ENCODE results near the gene CAPZA2.

CAPZA2 gene

DNA sequence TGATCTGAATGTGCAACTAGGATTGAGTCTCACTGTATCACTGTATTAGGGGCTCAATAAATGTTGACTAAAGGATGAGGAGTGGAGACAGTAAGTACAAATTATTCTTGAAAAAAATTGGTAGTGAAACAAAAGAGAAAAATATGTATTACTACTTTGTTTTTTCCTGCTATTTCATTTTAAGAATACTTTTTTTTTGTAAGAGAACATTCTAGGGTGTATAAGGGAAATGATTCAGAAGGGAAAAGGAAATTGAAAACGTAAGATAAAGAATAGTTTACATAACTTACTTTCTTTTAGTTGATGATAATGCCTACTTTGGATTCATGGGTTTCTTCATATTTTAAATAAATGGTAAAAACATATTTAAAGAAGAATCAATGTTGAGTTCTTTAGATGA lies 9.6 kb downstream of the CAPZA2 start:
- no peak overlapping the region for H3K9ac ChIP-seq
- peaks cover 65% of the 10 kb centered on the region for H4K20me1 ChIP-seq (ENCODE audit: insufficient read depth)
- H3K79me2 ChIP-seq (ENCODE audit: insufficient read depth, low read depth) = peaks cover 100% of the 10 kb centered on the region
- no peaks in the 10 kb centered on the region for H3K27me3 ChIP-seq (ENCODE audit: insufficient read depth, low read depth)
- peaks cover under 1% of the 10 kb centered on the region for H3K4me1 ChIP-seq (ENCODE audit: low read depth, poor library complexity, severe bottlenecking)
- H3K4me3 ChIP-seq (IDR thresholded peaks at IDR 0.05; ENCODE audit: insufficient read depth, low read depth, low read length) = no peak overlapping the region
- no peak overlapping the region for H3K4me2 ChIP-seq
- no peak overlapping the region for H3K27ac ChIP-seq
- TF ChIP-seq, protein P1, sequence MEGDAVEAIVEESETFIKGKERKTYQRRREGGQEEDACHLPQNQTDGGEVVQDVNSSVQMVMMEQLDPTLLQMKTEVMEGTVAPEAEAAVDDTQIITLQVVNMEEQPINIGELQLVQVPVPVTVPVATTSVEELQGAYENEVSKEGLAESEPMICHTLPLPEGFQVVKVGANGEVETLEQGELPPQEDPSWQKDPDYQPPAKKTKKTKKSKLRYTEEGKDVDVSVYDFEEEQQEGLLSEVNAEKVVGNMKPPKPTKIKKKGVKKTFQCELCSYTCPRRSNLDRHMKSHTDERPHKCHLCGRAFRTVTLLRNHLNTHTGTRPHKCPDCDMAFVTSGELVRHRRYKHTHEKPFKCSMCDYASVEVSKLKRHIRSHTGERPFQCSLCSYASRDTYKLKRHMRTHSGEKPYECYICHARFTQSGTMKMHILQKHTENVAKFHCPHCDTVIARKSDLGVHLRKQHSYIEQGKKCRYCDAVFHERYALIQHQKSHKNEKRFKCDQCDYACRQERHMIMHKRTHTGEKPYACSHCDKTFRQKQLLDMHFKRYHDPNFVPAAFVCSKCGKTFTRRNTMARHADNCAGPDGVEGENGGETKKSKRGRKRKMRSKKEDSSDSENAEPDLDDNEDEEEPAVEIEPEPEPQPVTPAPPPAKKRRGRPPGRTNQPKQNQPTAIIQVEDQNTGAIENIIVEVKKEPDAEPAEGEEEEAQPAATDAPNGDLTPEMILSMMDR (conservative IDR thresholded peaks at IDR 0.05; ENCODE audit: low read depth, low read length) = no peak
- H2AFZ ChIP-seq (ENCODE audit: low read depth) = no peak overlapping the region
- no peaks in the 10 kb centered on the region; the same call in 1 of the 2 replicates for H3K36me3 ChIP-seq (ENCODE audit: insufficient read depth)

DNA sequence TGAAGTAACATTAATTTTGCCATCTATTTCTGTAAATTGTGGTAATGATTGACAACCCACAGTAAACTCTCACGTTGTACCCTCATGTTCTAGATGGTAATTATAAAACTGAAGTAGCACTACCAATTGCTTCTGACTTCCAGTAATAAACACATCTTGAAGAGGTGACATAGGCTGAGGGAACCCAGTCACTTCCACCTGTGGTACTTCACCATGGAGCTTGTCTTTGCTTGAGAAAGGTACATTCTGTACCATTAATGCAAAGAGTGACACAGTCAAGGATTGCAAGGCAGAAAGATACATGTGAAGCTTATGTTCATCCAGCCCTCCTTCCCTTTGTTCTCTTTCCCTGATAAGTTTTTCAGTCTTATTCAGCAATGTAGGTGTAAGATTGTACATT lies 11.2 kb downstream of the CAPZA2 start:
- TF ChIP-seq, protein P1 (conservative IDR thresholded peaks at IDR 0.05; ENCODE audit: low read depth, low read length) = no peak
- H3K4me2 ChIP-seq = no peak overlapping the region
- H3K36me3 ChIP-seq (ENCODE audit: insufficient read depth) = no peaks in the 10 kb centered on the region; the same call in 1 of the 2 replicates

DNA sequence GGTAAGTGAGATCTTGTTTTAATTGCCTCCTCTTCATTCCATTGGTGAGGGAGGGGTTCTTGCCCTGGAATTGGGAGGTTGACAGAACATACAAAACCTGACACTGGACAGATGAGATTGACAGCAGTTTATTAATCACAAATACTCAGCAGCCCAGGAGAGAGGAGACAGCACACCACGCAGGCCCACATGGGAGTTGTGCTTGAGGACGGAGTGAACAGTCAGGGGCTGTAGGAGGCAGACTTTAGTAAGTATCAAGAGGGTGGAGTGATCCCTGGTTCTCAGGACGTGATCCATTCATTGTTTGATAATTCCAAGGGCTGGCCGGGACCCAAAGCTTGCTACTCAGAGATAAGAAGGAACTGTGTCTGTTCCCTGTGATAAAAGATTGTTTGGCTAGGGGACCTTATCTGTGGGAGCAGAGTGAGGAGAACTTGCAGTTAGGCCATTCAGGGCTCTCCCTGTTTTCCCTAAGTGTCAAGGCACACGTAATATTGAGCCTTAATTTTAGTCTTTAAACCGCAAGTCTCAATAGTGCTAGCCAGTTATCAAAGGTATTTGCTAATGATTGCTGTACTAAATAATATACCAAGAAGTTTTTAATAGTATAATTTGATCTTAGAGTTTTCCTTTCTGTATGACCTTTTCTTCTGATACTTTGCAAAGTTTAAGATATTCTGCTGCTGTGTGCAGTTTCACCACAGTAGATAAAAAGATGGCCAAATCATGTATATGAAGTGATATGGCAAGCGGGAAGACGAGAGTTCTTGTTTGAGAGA lies 14.5 kb downstream of the CAPZA2 start:
- Histone ChIP-seq H3K4me1 (ENCODE audit: low read depth, poor library complexity, severe bottlenecking) (no peaks in the 10 kb centered on the region), H3K27me3 (ENCODE audit: insufficient read depth, low read depth) (no peaks in the 10 kb centered on the region), H3K79me2 (ENCODE audit: insufficient read depth, low read depth) (peaks cover 95% of the 10 kb centered on the region), H3K9ac (no peak overlapping the region), H3K4me2 (no peak overlapping the region), H3K36me3 (ENCODE audit: insufficient read depth) (no peaks in the 10 kb centered on the region; the same call in 1 of the 2 replicates), H3K27ac (no peak overlapping the region), H4K20me1 (ENCODE audit: insufficient read depth) (peaks cover 40% of the 10 kb centered on the region), H2AFZ (ENCODE audit: low read depth) (no peak overlapping the region), H3K4me3 (IDR thresholded peaks at IDR 0.05; ENCODE audit: insufficient read depth, low read depth, low read length) (no peak overlapping the region)
- TF ChIP-seq, protein P1 (conservative IDR thresholded peaks at IDR 0.05; ENCODE audit: low read depth, low read length) = no peak

More for the DNA sequence above, 11.2 kb downstream of the CAPZA2 start:
- Histone ChIP-seq H3K27me3 (ENCODE audit: insufficient read depth, low read depth) (no peaks in the 10 kb centered on the region), H3K27ac (no peak overlapping the region), H4K20me1 (ENCODE audit: insufficient read depth) (peaks cover 59% of the 10 kb centered on the region), H3K9ac (no peak overlapping the region), H3K4me1 (ENCODE audit: low read depth, poor library complexity, severe bottlenecking) (no peaks in the 10 kb centered on the region), H3K4me3 (IDR thresholded peaks at IDR 0.05; ENCODE audit: insufficient read depth, low read depth, low read length) (no peak overlapping the region), H3K79me2 (ENCODE audit: insufficient read depth, low read depth) (peaks cover 100% of the 10 kb centered on the region), H2AFZ (ENCODE audit: low read depth) (no peak overlapping the region)

DNA sequence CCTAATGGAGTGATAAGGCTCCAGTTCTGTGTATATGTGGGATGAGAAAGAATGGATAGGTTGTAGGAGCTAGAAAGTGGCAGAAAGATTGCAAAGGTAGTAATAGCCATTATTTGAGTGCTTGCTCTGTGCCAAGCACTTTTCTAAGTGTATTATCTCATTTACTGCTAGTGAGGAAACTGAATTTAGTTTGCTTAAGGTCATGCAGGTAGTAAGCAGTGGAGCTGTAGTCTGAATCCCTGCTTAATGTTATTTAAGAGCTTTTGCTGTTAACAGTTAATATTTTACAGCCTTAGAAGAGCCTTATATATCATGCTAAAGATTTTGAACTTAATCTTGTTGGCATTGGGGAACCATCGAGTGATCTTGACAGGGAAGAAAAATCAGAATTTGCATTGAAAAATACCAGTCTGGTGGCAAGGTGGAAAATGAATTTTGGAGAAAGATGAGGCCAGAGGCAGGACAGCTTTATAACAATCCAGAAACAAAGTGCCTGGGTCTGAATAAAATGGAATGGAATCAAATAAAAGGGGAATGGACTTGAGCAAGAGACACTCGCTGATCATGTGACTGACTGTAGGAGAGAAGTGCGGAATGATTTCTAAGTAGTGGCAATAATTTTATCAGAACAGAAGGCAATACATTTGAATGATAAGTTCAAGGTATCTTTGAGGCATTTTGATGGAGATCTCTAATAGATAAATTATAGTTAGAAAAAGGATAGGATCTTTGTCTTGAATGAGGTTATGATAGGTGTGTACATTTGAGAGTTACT lies 15.2 kb downstream of the CAPZA2 start:
- Histone ChIP-seq H3K36me3 (ENCODE audit: insufficient read depth) (no peaks in the 10 kb centered on the region), H3K27ac (no peak overlapping the region), H3K4me2 (no peak overlapping the region), H2AFZ (ENCODE audit: low read depth) (no peak overlapping the region), H3K4me3 (IDR thresholded peaks at IDR 0.05; ENCODE audit: insufficient read depth, low read depth, low read length) (no peak overlapping the region), H3K4me1 (ENCODE audit: low read depth, poor library complexity, severe bottlenecking) (no peaks in the 10 kb centered on the region), H3K79me2 (ENCODE audit: insufficient read depth, low read depth) (peaks cover 94% of the 10 kb centered on the region), H3K9ac (no peak overlapping the region), H3K27me3 (ENCODE audit: insufficient read depth, low read depth) (no peaks in the 10 kb centered on the region), H4K20me1 (ENCODE audit: insufficient read depth) (peaks cover 40% of the 10 kb centered on the region)
- TF ChIP-seq, protein P1 (conservative IDR thresholded peaks at IDR 0.05; ENCODE audit: low read depth, low read length) = no peak
